Natural killer cell (primary cell): ENCODE results near the gene NXPH4. TPM values are rescaled to one million over a fixed set of nuclear protein-coding genes. Genes with fewer than 3 reads are reported as not detected.
A peak's percentile ranks its signal among the peaks of the same experiment; 100 is the strongest.

Source experiments
- ATAC-seq, 3 donors: fragments of 150-1000 bp in 2 of 3; fragments of 200-7000 bp in 1 of 3; cut with Tn5 transposase; 1 replicate in 1 of 3; 2 replicates in 2 of 3; pipeline ENCODE4 v1.10.0; 2021; ENCODE audit warnings: mild to moderate bottlenecking in 2 of 3, moderate library complexity in 2 of 3
- DNase-seq, 2 donors: peaks; one replicate each; pipeline versions ENCODE4 v3.0.0 to v3.0.0-alpha.2; 2013 to 2021; ENCODE audit warnings: mixed read lengths in 1 of 2
- H3K27ac ChIP-seq: one replicate; pipeline ENCODE4 v1.5.1; 2013; ENCODE audit warnings: mild to moderate bottlenecking, low read length
- H3K27me3 ChIP-seq: one replicate; pipeline ENCODE4 v1.6.1; 2013; ENCODE audit warnings: low read length; ENCODE audit not compliant: control insufficient read depth, insufficient read depth
- H3K36me3 ChIP-seq: one replicate; pipeline ENCODE4 v1.6.1; 2013; ENCODE audit warnings: low read length; ENCODE audit not compliant: control insufficient read depth, insufficient read depth
- H3K4me1 ChIP-seq: one replicate; pipeline ENCODE4 v1.6.1; 2013; ENCODE audit warnings: low read length; ENCODE audit not compliant: control insufficient read depth, insufficient read depth
- H3K4me3 ChIP-seq: one replicate; pipeline ENCODE4 v1.5.1; 2013; ENCODE audit warnings: low read length
- H3K9me3 ChIP-seq: one replicate; pipeline ENCODE4 v1.6.1; 2013; ENCODE audit warnings: low read length; ENCODE audit not compliant: control insufficient read depth, insufficient read depth
- H3K27ac Mint-ChIP-seq, 2 donors: one replicate each; pipeline ENCODE4 v1.8.0; 2022; ENCODE audit warnings: mild to moderate bottlenecking in 2 of 2, mixed read lengths in 2 of 2, moderate library complexity in 1 of 2
- H3K27me3 Mint-ChIP-seq, 2 donors: one replicate each; pipeline ENCODE4 v1.8.0; 2022; ENCODE audit warnings: low read depth in 2 of 2, mixed read lengths in 2 of 2
- H3K36me3 Mint-ChIP-seq: one replicate; pipeline ENCODE4 v1.8.0; 2022; ENCODE audit warnings: mixed read lengths
- H3K4me1 Mint-ChIP-seq, 2 donors: one replicate each; pipeline ENCODE4 v1.8.0; 2022; ENCODE audit warnings: mixed read lengths in 2 of 2
- H3K4me3 Mint-ChIP-seq: one replicate; pipeline ENCODE4 v1.8.0; 2022; ENCODE audit warnings: mild to moderate bottlenecking, moderate library complexity, mixed read lengths
- H3K9me3 Mint-ChIP-seq, 2 donors: one replicate each; pipeline ENCODE4 v1.8.0; 2022; ENCODE audit warnings: mixed read lengths in 2 of 2
- CTCF ChIP-seq: fragments of 200-600 bp; IDR thresholded peaks from one replicate; pipeline ENCODE4 v1.8.0; 2022; ENCODE audit warnings: antibody characterized with exemption
- WGBS: methylation state at CpG from one replicate; pipeline ENCODE4 v1.1.7; 2013; ENCODE audit warnings: missing lambda C conversion rate; ENCODE audit not compliant: insufficient coverage; 5-methylcytosine and 5-hydroxymethylcytosine counted together
- intact Hi-C: fragments of 100-400 bp; cut with micrococcal nuclease; formaldehyde crosslinking; loops from one replicate; pipeline ENCODE4 v1.14.2; 2022
- total RNA-seq, 4 donors: library from RNA; stranded (reverse); fragments of 120-200 nt in 1 of 4; gene quantifications; one replicate each; pipeline versions ENCODE4 v1.2.3 to v1.2.4, GENCODE V29; 2013 to 2022

NXPH4 gene
- total RNA-seq, 3 donors from 2014 or later (not counting 1 experiment from before 2014, with no cell fraction given): 0.82 TPM; not detected in 2

DNA sequence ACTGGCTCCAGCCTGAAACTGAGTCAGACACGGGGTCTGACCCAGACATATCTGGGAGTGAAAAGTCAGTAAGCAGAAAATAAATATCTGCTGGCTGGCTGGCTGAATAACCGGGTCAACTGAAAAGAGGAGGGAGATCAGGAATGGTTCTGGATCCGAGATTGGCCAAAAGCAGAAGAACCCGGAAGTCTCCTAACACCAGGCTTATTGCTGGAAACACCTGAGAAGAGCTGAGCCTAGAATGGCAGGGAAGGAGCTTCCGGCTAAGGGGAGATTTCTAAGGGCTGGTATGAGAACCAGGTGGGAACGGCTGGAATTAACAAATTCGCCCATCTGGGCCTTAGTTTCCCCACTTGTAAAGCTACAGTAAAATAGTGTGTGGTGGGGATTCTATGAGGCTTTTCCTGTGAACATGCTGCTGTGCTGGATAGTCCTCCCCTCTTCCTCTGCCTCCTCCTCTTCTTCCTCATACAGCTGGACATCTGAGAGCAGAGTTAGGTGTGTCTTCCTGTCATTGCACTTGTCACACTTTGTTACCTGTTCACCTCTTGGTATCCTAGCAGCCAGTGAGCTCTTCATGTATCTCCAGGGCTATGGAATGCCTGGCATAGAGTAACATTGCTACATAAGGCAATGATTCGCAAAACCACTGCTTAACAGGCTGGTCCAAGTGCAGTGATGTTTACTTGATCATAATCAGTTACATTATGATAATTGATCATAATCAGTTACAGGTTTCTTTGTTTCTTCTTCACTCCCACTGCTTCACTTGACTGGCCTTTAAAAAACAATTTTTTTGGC, 10.9 kb downstream of the NXPH4 start:
- WGBS: 40% methylated on average over 8 of the region's 8 CpGs
- H3K27me3 Mint-ChIP-seq: peaks cover 28 to 39% of the 10 kb centered on the region in 2 donors
- Histone ChIP-seq H3K4me3 (no peak overlapping the region), H3K36me3 (peaks cover 11% of the 10 kb centered on the region), H3K27me3 (peaks cover 37% of the 10 kb centered on the region), H3K9me3 (no peaks in the 10 kb centered on the region), H3K27ac (no peak overlapping the region), H3K4me1 (peaks cover 80% of the 10 kb centered on the region)
- peak overlapping the region; percentile 52 for H3K4me3 Mint-ChIP-seq
- no peak for TF ChIP-seq CTCF
- ATAC-seq (no peak), DNase-seq (no peak)
- H3K27ac Mint-ChIP-seq: no peak overlapping the region
- peaks cover 55 to 70% of the 10 kb centered on the region in 2 donors for H3K4me1 Mint-ChIP-seq
- intact Hi-C loops: no loop called here
- no peaks in the 10 kb centered on the region for H3K36me3 Mint-ChIP-seq
- H3K9me3 Mint-ChIP-seq: no peaks in the 10 kb centered on the region

DNA sequence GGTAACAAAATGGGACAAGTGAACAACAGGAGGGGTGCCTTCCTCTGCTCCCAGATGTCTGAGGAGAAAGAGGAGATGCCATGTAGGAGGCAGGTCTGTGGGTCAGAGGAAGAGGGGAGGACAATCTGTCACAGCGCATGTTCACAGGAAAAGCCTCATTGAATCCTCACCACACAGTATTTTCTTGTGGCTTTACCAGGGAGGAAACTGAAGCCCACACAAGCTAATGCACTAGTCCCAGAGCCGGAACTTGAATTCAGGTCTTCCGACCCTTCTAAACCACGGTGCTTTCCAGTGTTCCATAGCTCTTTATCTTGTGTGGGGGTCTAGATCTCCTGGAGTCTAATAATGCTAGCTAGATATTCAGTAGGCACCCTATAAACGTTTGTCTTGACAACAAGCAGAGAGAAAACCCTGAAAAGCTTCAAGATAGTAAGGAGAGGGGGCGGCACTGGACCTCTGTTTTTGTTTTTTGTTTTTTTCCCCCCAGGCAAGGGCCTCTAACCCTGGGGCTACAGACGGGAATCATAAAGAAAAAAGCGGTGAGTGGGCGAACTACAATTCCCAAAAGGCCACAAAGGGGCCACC, 12.5 kb downstream of the NXPH4 start:
- peak in 2 of 3 donors; percentile 17 to 24 for ATAC-seq
- Histone ChIP-seq H3K36me3 (peaks cover 27% of the 10 kb centered on the region), H3K27me3 (peaks cover 33% of the 10 kb centered on the region), H3K27ac (peak overlapping the region; percentile 75), H3K4me1 (peaks cover 70% of the 10 kb centered on the region), H3K4me3 (peak overlapping the region; percentile 90), H3K9me3 (no peaks in the 10 kb centered on the region)
- intact Hi-C loops: no loop called here
- peak overlapping the region; percentile 89 for H3K27ac Mint-ChIP-seq
- TF ChIP-seq CTCF: no peak
- no peaks in the 10 kb centered on the region for H3K9me3 Mint-ChIP-seq
- H3K4me3 Mint-ChIP-seq: peak overlapping the region; percentile 96
- H3K4me1 Mint-ChIP-seq: peaks cover 39 to 54% of the 10 kb centered on the region in 2 donors
- peak in 1 of 2 donors; percentile 68 for DNase-seq
- H3K27me3 Mint-ChIP-seq: peaks cover 18 to 23% of the 10 kb centered on the region in 2 donors
- peaks cover 3% of the 10 kb centered on the region for H3K36me3 Mint-ChIP-seq
- WGBS: 2% methylated on average over 9 of the region's 9 CpGs

GRCh38 chr12:57229634-57230380, 13.2 kb downstream of the NXPH4 start, which contains the start of gene SHMT2:
Gene SHMT2, plus strand, starts transcription at chr12:57229711. Its CDS starts 68 bp downstream, at chr12:57229779.
- H3K4me3 Mint-ChIP-seq: peak within 1 kb of the TSS; percentile 96
- peaks cover 18 to 26% of the 10 kb centered on the region in 2 donors for H3K27me3 Mint-ChIP-seq
- Histone ChIP-seq H3K4me3 (peak within 1 kb of the TSS; percentile 90), H3K36me3 (peaks cover 31% of the 10 kb centered on the region), H3K27me3 (peaks cover 27% of the 10 kb centered on the region), H3K27ac (peak within 1 kb of the TSS; percentile 75), H3K9me3 (no peaks in the 10 kb centered on the region), H3K4me1 (peaks cover 65% of the 10 kb centered on the region)
- peaks cover 9% of the 10 kb centered on the region for H3K36me3 Mint-ChIP-seq
- intact Hi-C loops: no loop called here
- peaks cover 37 to 57% of the 10 kb centered on the region in 2 donors for H3K4me1 Mint-ChIP-seq
- under 1% methylated on average over 39 of the region's 42 CpGs for WGBS
- no peak for TF ChIP-seq CTCF
- peak within 1 kb of the TSS; percentile 89 for H3K27ac Mint-ChIP-seq
- no peaks in the 10 kb centered on the region for H3K9me3 Mint-ChIP-seq
- DNase-seq (peak; percentile 81 to 98), ATAC-seq (peak; percentile 68 to 74 (median 74))
